ENCODE results near the gene METTL8. TPM values are rescaled to one million over a fixed set of nuclear protein-coding genes. Genes with fewer than 3 reads are reported as not detected.

METTL8 gene
- polyA plus RNA-seq, 3 donors: 3.3 to 9.8 (median 6.9) TPM

- Mint-ChIP-seq H3K9me3 (peaks cover 0 to 7% (median 2%) of the 10 kb centered on the region in 7 donors), H3K27me3 (ENCODE audit: low read depth in 3 of 3) (no peaks in the 10 kb centered on the region), H3K27ac (peak overlapping the region in 1 of 7 donors; percentile 16), H3K4me1 (peaks cover 7% of the 10 kb centered on the region), H3K4me3 (no peak overlapping the region), H3K36me3 (peaks cover 2 to 8% of the 10 kb centered on the region in 2 donors)
- Histone ChIP-seq H3K4me1 (ENCODE audit: control insufficient read depth in 1 of 2, insufficient read depth in 2 of 2, low read length in 2 of 2) (no peaks in the 10 kb centered on the region), H2AFZ (ENCODE audit: insufficient read depth, low read depth, low read length, poor library complexity, severe bottlenecking) (no peak overlapping the region), H3K4me3 (replicated peaks in 1 of 3; ENCODE audit: low read depth in 2 of 3, low read length in 3 of 3) (no peak overlapping the region), H3K27ac (ENCODE audit: low read depth in 1 of 2, low read length in 2 of 2) (no peak overlapping the region), H3K36me3 (replicated peaks in 1 of 2; ENCODE audit: control insufficient read depth in 1 of 2, insufficient read depth in 2 of 2, low read length in 2 of 2) (no peaks in the 10 kb centered on the region), H3K9me3 (replicated peaks in 1 of 2; ENCODE audit: control insufficient read depth in 1 of 2, insufficient read depth in 1 of 2, low read length in 2 of 2) (no peaks in the 10 kb centered on the region), H4K20me1 (ENCODE audit: insufficient read depth, low read length) (no peaks in the 10 kb centered on the region), H3K79me2 (ENCODE audit: insufficient read depth, low read length) (no peaks in the 10 kb centered on the region), H3K27me3 (ENCODE audit: control insufficient read depth in 2 of 2, insufficient read depth in 2 of 2, low read length in 2 of 2) (no peaks in the 10 kb centered on the region), H3K4me2 (replicated peaks; ENCODE audit: extremely low read depth, low read length, poor library complexity, severe bottlenecking) (no peak overlapping the region), H3K9ac (ENCODE audit: insufficient read depth, low read length, poor library complexity, severe bottlenecking) (no peak overlapping the region)
- DNase-seq: no peak
- intact Hi-C loops (cut with micrococcal nuclease): no loop called here
- 60% methylated on average over 1 of the region's 3 CpGs for WGBS (ENCODE audit: insufficient coverage)
- TF ChIP-seq, protein P1, sequence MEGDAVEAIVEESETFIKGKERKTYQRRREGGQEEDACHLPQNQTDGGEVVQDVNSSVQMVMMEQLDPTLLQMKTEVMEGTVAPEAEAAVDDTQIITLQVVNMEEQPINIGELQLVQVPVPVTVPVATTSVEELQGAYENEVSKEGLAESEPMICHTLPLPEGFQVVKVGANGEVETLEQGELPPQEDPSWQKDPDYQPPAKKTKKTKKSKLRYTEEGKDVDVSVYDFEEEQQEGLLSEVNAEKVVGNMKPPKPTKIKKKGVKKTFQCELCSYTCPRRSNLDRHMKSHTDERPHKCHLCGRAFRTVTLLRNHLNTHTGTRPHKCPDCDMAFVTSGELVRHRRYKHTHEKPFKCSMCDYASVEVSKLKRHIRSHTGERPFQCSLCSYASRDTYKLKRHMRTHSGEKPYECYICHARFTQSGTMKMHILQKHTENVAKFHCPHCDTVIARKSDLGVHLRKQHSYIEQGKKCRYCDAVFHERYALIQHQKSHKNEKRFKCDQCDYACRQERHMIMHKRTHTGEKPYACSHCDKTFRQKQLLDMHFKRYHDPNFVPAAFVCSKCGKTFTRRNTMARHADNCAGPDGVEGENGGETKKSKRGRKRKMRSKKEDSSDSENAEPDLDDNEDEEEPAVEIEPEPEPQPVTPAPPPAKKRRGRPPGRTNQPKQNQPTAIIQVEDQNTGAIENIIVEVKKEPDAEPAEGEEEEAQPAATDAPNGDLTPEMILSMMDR (IDR thresholded peaks at IDR 0.05): no peak
Observed at GRCh38 chr2:171400395-171400794, 33.4 kb downstream of the METTL8 start.

- Mint-ChIP-seq H3K4me3 (no peak overlapping the region), H3K9me3 (peaks cover 0 to 7% (median 2%) of the 10 kb centered on the region in 7 donors), H3K27ac (no peak overlapping the region), H3K36me3 (peaks cover 2 to 8% of the 10 kb centered on the region in 2 donors), H3K27me3 (ENCODE audit: low read depth in 3 of 3) (no peaks in the 10 kb centered on the region), H3K4me1 (peaks cover 16% of the 10 kb centered on the region)
- Histone ChIP-seq H3K4me2 (replicated peaks; ENCODE audit: extremely low read depth, low read length, poor library complexity, severe bottlenecking) (no peak overlapping the region), H2AFZ (ENCODE audit: insufficient read depth, low read depth, low read length, poor library complexity, severe bottlenecking) (no peak overlapping the region), H3K36me3 (replicated peaks in 1 of 2; ENCODE audit: control insufficient read depth in 1 of 2, insufficient read depth in 2 of 2, low read length in 2 of 2) (no peaks in the 10 kb centered on the region), H3K4me1 (ENCODE audit: control insufficient read depth in 1 of 2, insufficient read depth in 2 of 2, low read length in 2 of 2) (peaks cover 2 to 7% of the 10 kb centered on the region in 2 donors), H3K9me3 (replicated peaks in 1 of 2; ENCODE audit: control insufficient read depth in 1 of 2, insufficient read depth in 1 of 2, low read length in 2 of 2) (no peaks in the 10 kb centered on the region), H3K27me3 (ENCODE audit: control insufficient read depth in 2 of 2, insufficient read depth in 2 of 2, low read length in 2 of 2) (no peaks in the 10 kb centered on the region), H3K9ac (ENCODE audit: insufficient read depth, low read length, poor library complexity, severe bottlenecking) (no peak overlapping the region), H3K4me3 (replicated peaks in 1 of 3; ENCODE audit: low read depth in 2 of 3, low read length in 3 of 3) (no peak overlapping the region), H3K27ac (ENCODE audit: low read depth in 1 of 2, low read length in 2 of 2) (no peak overlapping the region), H4K20me1 (ENCODE audit: insufficient read depth, low read length) (no peaks in the 10 kb centered on the region), H3K79me2 (ENCODE audit: insufficient read depth, low read length) (no peaks in the 10 kb centered on the region)
- no peak for DNase-seq
- intact Hi-C loops (cut with micrococcal nuclease): no loop called here
- TF ChIP-seq, protein P1 (IDR thresholded peaks at IDR 0.05): no peak
Observed at GRCh38 chr2:171399292-171399691, 34.5 kb downstream of the METTL8 start.

All from CD14-positive monocyte (primary cell).